NCI-H2227 treated with DMSO at 0.1 percent for 48 hours (cell line): Measurements from ENCODE around the gene SMIM33.
"Not testable (repeated sequence)": the region's sequence is repeated elsewhere in the genome, so short reads cannot be mapped to it uniquely, and the experiment has no call there.

ENCODE experiments used
- DNase-seq: peaks from one replicate; lab custom pipeline; 2025; lab: John Stamatoyannopoulos, UW

Gene SMIM33

DNA sequence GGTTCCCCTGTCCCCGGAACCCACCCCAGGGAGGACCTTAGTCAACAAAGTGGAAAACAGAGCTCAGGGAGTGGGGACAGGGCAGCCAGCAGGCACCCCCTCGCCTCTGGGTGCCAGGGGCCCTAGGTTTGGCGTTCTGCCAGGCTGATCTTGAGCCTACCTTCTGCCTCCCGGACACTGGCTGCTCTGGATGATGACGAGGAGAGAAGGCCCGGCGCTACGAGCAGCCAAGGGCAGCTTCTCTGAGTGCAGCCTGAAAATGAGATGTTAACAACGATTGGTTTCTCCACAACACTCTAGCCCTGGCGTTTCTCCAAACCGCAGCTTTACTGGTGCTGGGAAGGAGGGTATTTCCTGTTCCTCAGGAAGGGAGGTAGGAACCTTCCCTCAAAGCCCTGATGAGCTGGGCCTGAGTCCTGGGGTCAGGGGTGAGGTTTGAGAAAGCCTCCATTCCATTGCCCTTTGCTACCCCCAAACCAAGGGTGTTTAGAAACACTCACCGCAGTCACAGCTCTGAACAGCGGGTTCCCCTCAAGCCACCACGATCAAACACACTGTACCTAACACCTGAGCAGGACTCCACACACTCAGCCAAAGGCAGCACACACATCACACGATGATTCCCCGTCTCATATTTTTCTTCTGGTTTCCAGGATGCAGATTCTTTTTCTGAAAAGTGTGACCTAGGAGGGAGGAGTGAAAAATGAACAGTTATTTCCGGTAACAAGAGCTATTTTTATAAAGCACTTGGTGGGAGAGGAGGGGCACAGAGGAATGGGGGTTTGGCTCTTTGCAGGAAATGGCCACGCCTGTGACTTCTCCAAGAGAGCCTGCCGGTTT is 11.5 kb downstream of the SMIM33 start, which contains the start of gene STING1:
Gene STING1 (minus strand): TSS at position 709 of the 840 bp plus-strand sequence. CDS start 1,054 bp downstream, outside the sequence.
- DNase-seq: peak; percentile 22

DNA sequence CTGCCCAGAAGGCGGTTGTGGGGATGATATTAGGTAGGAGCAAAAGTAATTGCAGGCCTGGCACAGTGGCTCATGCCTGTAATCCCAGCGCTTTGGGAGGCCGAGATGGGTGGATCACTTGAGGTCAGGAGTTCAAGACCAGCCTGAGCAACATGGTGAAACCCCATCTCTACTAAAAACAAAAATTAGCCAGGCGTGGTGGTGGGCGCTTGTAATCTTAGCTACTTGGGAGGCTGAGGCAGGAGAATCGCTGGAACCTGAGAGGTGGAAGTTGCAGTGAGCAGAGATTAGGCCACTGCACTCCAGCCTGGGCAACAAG is 12.0 kb downstream of the SMIM33 start:
- not testable (repeated sequence) for DNase-seq

DNA sequence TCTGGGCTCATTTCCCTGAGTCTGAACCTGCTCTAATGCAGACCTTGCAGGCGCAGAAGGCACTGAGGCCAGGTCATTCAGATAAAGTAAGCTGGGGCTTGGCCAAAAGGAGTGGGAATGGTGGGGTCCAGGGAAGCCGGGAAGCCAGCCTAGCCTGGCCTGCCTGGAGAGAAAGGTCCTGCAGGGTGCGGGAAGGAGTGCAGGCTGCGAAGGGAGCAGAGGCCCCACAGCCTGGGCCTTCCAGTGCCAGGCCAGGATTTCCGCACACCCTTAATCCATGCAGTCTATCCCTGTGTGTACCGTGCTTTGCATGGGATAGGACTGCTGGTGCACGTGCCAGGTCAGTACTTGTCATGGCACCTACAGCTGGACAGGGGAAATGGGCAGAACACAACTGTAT is 15.4 kb downstream of the SMIM33 start:
- DNase-seq: no peak

DNA sequence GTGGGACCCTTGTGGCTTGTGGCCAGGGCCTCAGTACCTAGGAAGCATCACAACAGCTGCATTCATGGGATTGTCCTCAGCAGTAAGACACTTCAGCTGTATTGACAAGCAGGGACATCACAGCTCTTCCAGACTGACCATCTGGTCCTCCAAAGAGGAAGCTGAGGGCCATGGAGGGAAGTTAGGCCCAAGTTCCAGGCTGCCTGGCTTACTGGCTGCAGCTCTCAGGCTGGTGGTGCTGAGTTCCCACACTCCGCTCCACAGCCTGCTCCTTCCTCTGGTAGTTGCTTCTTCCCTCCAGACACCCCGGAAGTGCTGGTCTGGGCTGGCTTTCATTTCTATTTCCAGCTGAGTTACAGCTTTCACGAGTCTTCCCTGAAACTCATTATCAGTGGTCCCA is 17.5 kb downstream of the SMIM33 start:
- DNase-seq: no peak

DNA sequence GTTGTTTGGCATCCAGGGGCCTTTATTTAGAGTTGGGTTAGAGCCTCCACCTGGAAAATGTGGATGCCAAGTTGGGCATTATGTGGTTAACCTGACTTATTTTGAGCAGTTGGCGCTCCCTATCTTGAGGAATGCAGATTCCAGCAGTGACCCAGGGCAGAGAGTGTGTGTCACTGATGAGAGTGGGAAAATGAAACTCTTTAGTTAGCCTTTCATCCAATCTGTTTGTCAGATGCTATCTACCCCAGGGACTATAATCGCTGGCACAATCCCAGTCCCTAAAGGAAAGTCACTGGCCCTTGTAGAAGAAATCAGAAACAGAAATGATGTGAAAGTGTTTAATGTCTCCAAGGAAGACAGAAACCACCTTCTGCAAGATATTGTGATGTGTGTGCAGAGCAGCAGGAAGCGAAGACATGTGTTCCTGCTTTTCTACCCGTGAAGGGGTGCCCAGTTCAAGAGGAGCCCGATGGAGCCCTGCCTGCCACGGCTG is 21.9 kb downstream of the SMIM33 start:
- DNase-seq: no peak

DNA sequence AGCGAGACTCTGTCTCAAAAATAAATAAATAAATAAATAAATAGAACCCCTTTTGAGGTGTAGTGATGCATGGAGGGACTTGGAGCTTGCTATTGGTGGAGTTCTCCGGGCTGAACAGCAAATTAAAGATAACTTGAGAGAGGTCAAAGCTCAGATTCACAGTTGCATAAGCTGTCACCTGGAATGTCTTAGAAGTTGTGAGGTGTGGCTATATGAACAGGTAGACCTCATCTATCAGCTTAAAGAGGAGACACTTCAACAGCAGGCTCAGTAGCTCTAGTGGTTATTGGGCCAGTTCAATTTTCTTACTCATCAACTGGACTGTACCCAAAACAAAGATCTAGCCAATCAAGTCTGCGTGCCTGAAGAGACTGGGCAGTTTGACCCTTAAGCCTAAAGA is 23.5 kb downstream of the SMIM33 start:
- no peak for DNase-seq

DNA sequence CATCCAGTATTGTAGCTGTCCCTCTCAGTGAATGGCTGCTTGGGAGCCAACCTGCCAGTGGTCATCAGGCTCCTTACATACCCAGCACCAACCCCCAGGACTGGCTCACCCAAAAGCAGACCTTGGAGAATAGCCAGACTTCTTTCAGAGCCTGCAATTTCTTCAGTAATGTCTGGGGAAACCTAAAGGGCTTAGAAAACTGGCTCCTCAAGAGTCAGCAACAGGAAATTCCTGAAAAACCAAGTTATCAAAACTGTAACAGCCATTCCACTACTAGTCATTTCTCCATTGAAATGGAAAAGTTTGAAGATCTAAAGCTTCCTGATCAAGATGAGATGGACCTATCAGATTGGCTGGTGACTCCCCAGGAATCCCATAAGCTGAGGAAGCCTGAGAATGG is 24.0 kb downstream of the SMIM33 start:
- DNase-seq: no peak

DNA sequence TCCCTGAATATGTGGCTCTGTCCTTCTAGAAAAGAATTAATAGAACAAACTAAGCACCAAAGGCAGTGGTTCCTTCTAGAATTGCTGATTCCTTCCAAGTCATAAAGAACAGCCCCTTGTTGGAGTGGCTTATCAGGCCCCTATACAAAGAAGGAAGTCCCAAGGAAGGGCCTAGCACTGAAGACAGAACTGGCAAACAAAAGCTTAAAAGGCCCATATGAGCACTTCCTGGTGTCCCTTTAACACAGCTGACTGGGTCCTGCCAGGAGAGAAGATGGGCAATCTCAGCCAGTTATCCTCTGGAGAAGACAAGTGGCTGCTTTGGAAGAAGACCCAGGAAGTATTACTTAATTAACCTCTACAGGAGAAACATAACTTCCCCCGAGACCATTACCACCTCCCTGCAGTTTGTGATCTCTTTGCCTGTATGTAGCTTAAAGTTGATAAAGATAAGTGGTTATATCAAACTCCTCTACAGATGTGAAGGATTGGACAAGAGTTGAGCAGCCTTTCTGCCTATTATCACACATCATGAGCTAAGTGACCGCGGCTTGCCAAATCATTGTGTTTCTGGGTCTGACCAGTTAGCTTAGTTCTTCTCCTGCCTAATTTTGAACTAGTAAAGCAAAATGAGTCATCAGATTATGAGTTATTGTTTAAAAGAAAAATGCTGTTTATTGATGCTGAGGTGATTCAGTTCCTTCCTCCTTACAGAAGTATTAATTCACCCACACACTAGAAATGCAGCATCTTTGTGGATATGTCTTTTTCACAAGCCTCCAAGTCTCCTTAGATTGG is 25.0 kb downstream of the SMIM33 start:
- DNase-seq: no peak

DNA sequence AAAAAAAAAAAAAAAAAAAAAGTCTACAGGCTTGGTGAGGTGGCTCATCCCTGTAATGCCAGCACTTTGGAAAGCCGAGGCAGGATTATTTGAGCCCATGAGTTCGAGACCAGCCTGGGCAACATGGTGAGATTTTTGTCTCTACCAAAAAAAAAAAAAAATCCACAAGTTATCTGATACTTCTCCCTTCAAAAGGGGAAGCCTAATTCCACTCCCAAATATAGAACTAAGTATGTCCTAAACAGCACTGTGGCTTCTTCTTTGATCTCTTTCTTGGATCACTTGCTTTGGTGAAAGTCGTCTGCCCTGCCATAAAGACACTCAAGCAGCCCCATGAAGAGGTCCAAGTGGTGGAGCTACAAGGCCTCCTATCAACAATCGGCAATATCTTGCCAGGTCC is 30.6 kb downstream of the SMIM33 start:
- no peak for DNase-seq

DNA sequence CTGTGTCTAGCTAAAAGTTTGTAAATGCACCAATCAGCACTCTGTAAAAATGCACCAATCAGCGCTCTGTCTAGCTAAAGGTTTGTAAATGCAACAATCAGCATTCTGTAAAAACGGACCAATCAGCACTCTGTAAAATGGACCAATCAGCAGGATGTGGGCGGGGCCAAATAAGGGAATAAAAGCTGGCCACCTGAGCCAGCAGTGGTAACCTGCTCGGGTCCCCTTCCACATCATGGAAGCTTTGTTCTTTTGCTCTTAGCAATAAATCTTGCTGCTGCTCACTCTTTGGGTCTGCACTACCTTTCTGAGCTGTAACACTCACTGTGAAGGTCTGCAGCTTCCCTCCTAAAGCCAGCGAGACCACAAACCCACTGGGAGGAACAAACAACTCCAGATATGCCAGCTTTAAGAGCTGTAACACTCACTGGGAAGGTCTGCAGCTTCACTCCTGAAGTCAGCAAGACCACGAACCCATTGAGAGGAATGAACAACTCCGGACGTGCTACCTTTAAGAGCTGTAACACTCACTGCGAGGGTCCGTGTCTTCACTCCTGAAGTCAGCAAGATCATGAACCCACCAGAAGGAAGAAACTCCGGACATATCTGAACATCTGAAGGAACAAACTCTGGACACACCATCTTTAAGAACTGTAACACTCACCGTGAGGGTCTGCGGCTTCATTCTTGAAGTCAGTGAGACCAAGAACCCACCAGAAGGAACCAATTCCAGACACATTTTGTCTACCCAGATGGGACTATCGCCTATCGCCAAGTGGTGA is 32.4 kb downstream of the SMIM33 start:
- not testable (repeated sequence) for DNase-seq

DNA sequence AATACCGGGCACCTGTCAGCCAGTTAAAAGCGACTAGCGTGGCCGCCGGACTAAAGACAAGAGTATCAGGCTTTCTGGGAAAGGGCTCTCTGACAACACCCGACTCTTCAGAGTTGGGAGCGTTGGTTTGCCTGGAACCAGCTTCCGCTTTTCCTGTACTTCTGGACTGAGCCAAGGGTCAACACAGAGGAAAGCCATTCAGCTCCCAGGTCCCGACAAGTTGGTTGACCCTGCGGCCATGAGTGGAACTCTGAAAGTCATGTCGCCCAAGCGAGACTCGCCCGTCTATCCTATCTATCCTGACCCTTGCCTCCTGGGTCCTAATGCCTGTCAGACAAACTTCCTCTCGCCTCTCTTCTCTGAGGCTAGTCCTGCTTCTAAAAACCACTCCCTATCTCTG is 33.1 kb downstream of the SMIM33 start:
- not testable (repeated sequence) for DNase-seq

DNA sequence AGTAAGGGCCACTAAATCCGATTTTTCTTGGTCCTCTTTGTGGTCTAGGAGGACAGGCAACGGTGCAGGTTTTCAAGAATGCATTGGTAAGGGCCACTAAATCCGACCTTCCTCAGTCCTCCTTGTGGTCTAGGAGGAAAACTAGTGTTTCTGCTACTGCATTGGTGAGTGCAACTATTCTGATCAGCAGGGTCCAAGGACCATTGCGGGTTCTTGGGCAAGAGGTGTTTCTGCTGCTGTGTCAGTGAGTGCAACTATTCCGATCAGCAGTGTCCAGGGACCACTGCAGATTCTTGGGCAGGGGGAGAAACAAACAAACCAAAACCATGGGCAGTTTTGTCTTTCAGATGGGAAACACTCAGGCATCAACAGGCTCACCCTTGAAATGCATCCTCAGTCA is 33.9 kb downstream of the SMIM33 start:
- not testable (repeated sequence) for DNase-seq

DNA sequence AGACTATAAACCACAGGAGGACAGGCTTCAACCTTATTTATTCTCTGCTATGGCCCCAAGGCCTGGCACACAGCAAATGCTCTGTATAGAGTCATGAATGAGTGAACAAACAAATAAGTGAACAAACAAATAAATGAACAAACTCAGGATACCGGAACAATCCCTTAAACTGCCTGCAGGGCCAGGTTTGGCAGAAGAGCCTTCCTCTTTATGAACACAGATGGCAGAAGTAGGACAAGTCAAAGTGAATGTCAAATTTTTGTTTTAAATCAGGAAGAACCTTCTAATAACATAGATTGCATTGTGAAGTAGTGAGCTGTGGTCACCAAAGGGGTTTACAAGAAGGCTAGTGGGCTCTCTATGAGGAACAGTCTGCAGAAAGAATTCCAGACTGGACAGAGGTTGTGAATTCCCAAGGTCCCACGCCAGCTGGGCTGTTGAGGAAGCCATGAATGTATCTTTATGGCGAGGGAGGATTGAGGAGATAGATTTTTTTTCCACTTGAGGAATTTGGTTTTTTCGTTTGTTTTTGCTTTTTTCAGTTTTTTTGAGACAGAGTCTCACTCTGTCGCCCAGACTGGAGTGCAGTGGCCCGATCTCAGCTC is 42.1 kb downstream of the SMIM33 start:
- no peak for DNase-seq

DNA sequence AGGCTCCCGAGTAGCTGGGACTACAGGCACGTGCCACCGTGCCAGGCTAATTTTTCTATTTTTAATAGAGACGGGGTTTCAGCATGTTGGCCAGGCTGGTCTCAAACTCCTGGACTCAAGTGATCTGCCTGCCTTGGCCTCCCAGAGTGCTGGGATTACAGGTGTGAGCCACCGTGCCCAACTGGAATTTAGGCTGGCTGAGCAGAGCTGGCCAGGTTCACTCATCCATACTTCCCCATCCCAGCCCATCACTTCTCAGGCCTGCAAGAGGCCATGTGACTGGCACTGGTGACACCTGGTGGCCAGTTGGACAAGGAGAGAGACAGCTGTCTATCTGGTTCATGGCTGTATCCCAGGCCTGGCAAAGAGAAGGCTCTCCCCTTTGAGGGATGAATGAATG is 42.6 kb downstream of the SMIM33 start:
- DNase-seq: peak; percentile 7

DNA sequence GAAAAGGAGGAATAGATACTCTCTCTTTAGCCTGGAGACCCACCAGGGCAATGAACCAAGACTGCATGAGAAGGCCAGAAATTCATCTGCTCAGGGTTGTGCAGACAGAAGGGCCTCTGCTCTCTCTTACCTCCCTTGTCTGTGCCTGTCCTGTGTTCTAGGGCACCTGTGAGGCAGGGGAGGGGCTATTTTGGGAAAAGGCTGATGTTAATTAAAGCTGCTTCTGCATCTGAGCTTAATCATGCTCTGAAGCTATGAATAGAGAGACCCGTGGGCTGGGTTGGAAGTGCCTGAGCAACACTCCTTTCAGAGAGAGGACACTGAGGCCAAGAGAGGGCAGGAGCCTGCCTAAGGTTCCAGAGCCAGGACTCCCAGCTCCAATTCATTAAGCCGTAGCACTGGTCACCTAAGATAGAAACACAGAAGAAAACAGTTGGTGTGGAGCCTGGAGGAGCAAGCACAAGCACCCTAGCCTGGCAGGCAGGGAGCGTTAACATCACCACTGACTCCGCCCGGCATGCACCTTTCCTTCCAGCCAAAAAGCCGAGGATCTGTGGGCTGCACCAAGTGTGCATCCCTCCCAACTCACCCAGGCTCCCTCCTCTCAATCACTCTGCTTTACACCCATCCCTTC is 43.2 kb downstream of the SMIM33 start:
- no peak for DNase-seq

DNA sequence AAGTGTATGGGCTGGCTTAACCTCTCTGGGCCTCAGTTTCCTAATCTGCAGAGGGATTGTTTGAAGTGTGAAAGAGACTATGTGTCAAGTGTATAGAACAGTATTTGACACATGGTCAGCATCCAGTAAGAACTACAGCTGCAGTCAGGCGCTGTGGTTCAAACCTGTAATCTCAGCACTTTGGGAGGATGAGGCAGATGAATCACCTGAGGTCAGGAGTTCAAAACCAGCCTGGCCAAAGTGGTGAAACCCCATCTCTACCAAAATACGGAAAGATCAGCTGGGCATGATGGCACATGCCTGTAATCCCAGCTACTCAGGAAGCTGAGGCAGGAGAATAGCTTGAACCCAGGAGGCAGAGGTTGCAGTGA is 43.7 kb downstream of the SMIM33 start:
- DNase-seq: no peak

DNA sequence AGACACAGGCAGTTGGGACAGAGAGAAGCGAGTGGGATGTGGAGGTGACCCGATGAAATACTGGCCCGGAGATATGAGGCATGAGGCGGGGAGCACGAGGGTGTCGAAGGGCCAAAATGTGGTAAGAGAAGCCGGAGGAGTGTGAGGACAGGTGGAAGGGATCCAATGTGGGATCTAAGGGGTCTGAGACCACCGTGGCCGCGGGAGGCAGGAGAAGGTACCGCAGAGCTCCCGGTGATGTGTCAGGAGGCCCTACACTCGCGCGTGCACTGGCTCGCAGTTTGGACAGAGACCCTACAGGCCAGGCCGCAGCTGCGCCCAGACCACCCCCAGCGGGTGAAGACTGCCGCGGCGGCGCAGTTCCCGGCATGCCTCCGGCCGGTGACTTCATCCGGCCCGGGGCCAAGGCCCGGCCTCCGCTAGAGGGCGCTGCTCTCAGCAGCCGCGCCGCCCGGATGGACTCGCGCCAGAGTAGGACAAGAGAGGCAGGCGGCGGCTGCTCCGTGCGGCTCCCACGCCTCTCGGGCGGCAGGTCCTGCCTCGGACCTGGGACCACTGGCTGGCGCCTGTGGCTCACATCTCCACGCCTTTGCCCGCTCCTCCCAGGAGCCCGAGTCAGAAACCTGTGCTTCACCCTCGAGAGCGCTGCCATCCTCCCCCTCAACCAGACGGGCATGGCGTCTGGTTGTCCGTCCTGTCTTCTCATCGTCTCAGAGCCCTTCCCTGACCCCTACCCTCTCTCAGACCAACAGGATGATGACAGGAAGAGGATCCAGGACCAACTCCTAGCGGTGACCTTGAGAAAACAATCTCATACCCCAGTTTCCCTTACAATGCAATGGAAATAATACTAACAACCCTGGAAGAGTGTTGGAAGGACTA is 47.1 kb downstream of the SMIM33 start:
- DNase-seq: peak; percentile 74
